HG03159 (cell line): ENCODE results near the gene INA.

Experiments used
- ATAC-seq: cut with Tn5 transposase; IDR thresholded peaks from one replicate; pipeline ENCODE4 v1.9.1; 2021; ENCODE audit warnings: mild to moderate bottlenecking, moderate library complexity; ENCODE audit not compliant: unreplicated experiment

Gene INA

GRCh38 chr10:103265717-103266329 is 11.1 kb upstream of the INA start:
- no peak for ATAC-seq

- ATAC-seq, result no peak
Observed at GRCh38 chr10:103273041-103273441, 3.9 kb upstream of the INA start.

GRCh38 chr10:103276251-103276895 is 565 bp upstream of the INA start:
- no peak for ATAC-seq

DNA sequence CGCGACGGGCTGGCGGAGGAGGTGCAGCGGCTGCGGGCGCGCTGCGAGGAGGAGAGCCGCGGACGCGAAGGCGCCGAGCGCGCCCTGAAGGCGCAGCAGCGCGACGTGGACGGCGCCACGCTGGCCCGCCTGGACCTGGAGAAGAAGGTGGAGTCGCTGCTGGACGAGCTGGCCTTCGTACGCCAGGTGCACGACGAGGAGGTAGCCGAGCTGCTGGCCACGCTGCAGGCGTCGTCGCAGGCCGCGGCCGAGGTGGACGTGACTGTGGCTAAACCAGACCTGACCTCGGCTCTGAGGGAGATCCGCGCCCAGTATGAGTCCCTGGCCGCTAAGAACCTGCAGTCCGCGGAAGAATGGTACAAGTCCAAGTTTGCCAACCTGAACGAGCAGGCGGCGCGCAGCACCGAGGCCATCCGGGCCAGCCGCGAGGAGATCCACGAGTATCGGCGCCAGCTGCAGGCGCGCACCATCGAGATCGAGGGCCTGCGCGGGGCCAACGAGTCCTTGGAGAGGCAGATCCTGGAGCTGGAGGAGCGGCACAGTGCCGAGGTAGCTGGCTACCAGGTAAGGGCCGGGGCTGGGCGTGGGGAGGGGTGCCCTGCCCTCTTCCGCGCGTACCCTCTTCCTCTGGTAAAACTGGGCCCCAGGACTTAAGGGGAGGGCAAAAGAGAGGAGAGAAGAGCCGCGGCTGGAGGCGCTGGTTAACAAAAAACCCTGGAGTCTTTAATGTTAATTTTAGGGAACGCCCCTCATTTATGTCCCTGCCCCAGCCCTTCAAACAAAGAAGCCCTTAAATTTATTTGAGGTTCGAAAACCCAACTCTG is 987 bp downstream of the INA start:
- ATAC-seq, result no peak

- no peak for ATAC-seq
Observed at GRCh38 chr10:103278537-103278823, 1.5 kb downstream of the INA start.

GRCh38 chr10:103278862-103279298 is 1.9 kb downstream of the INA start:
- no peak for ATAC-seq

DNA sequence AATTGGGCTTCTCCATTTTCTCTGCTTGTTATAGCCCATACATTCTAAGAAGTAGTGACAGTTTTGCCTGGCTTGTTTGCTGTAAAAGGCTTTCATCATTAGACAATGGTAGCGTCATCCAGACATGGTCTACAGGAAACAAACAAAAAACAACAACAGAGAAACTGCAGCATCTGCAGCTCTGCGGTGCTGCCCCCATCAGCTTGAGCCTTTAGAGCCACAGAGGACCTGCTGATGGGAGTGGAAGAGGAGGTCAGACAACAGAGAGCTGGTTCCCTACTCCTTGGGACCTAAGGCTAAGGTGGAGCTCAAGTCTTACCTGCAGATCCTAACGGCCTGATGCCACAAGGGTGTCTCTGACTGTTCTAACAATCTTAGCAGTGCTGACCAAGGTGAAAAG is 3.1 kb downstream of the INA start:
- no peak for ATAC-seq

DNA sequence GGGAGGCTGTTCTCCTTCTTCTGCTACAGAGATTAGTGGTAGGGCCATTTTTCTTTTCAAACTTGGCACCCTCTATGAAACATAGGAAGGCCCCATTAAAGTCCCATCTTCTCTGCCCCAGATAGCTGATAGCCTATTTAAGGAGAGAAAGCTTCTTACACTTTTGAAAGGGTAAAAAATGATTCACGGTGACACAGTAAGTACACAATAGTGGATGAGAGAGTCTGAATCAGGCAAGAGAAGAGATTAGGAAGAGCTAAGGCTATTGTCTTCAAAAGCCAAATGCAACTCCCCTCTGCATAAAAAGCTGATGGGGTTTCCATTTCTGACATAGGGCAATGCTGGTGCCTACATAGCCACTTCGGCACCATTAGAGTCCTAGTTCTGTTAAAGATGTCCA is 3.6 kb downstream of the INA start:
- ATAC-seq, result no peak

DNA sequence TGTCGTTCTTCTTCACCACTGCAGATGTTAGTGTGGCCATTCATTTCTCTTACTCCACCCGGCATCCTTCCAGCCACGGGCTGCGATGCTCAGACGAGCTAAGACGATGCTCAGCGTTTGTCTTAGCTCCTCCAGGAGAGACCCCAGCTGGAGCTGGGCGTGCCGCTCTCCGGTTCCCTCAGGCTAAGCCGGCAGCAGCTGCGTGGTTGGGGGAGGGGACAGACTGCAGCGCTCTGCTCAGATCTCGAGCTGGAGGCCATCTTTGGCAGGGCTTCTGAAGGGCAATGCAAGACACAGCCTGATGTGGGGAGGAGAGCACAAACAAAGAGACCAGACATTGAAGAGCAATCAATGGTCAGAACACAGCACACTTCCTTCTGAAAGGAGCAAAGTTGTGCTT is 4.8 kb downstream of the INA start:
- no peak for ATAC-seq

DNA sequence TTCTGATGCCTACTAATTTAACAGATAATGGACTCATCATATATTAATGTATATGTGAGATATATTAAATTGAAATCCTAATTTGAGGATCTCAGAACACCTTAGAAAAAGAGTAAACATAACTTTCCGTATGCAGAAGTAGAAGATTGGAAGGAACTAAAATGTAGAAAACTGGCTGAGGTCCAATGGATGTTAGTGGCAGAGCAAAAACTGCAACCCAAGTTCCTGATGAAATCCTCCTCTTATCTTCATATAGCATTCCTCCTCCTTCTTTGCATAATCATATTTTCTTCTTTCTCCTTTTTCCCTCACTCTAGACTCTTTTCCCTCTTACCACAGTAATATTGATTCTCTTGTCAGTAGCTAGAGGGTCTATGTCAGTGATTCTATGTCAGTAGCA is 6.0 kb downstream of the INA start:
- no peak for ATAC-seq

DNA sequence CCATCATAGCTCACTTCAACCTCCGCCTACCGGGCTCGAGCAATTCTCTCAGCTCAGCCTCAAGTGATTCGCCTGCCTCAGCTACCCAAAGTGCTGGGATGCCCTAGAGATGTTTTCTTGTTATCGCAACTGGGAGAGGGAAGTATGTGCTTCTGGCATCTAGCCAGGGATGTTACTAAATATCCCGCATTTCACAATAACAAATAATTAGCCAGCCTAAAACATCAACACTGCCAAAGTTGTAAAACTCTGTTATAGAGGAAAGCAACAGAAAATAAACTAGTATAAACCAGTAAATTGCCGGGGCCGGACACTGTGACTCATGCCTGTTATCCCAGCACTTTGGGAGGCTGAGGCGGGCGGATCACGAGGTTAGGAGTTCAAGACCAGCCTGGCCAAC is 7.2 kb downstream of the INA start:
- no peak for ATAC-seq

DNA sequence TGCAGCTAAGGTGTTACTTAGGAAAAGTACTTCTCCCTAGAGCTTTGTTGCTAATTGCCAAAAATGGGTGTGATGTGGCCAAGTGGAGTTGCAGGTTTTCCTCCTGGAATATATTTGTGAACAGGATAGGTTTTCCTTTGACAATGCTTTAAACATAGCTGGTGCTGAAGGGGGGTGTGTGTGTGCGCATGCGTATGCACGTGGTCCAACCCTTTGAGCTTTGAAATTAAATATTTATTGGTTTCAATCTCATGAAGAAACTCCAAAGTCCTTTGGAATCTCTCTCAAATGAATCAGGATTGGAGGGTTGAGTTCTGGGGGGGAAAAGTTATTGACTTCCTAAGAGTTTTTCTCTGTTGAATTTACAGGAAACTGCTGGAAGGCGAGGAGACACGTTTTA is 11.1 kb downstream of the INA start:
- ATAC-seq, result no peak

- ATAC-seq, result no peak
Observed at GRCh38 chr10:103291588-103291987, 14.7 kb downstream of the INA start.

- ATAC-seq, result no peak
Observed at GRCh38 chr10:103295374-103296015, 18.6 kb downstream of the INA start.

- ATAC-seq, result no peak
Observed at GRCh38 chr10:103307594-103307993, 30.7 kb downstream of the INA start.

- ATAC-seq, result no peak
Observed at GRCh38 chr10:103310197-103310596, 33.3 kb downstream of the INA start.

GRCh38 chr10:103316087-103316486 is 39.1 kb downstream of the INA start:
- ATAC-seq, result no peak

DNA sequence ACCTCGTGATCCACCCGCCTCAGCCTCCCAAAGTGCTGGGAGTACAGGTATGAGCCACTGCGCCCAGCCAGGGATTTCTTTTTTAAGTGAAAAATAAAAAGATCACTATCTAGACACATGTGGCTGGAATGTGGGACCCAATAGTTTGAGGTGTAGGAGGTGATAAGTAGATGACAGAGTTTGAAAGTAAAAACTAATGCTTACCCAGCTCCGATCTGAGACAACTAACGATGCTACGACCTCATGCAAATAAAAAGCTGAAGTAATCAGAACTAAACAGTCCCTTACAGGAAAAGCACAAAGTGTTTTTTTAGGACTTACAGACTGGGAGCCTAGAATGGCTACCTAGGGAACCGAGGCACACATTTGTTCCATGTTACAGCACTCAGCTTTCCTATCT is 51.0 kb downstream of the INA start:
- ATAC-seq, result no peak

GRCh38 chr10:103333934-103334520 is 57.1 kb downstream of the INA start:
- no peak for ATAC-seq

GRCh38 chr10:103334567-103334966 is 57.6 kb downstream of the INA start:
- ATAC-seq, result no peak

DNA sequence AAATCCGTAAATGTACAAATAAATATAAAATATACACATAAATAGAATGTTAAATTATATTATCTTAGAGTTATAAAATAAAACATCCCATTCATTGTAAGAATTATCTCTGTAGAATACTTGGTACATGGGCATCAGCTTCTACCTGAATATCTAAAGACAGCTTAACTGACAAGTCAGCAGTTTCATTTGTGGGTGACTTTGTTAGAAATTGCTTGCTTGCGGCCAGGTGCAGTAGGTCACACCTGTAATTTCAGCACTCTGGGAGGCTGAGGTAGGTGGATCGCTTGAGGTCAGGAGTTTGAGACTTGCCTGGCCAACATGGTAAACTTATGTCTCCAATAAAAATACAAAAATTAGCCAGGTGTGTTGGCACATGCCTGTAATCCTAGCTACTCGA is 59.4 kb downstream of the INA start:
- ATAC-seq, result no peak
